Retinal pigment epithelial cell (primary cell): ENCODE measurements around the gene XAGE1B.
"Not testable (repeated sequence)": the region's sequence is repeated elsewhere in the genome, so short reads cannot be mapped to it uniquely, and the experiment has no call there.

ENCODE experiments used
- DNase-seq: peaks from one replicate; pipeline ENCODE4 v3.0.0-alpha.2; 2010; ENCODE audit warnings: low read depth
- H3K4me3 ChIP-seq: 2 replicates; pipeline ENCODE4 v1.5.1; 2011; ENCODE audit warnings: mild to moderate bottlenecking, low read length, control low read depth, moderate library complexity
- CTCF ChIP-seq: conservative IDR thresholded peaks from 2 replicates; pipeline ENCODE4 v1.5.1; 2011; ENCODE audit warnings: low read depth, low read length, control low read depth, inconsistent platforms

XAGE1B gene

DNA sequence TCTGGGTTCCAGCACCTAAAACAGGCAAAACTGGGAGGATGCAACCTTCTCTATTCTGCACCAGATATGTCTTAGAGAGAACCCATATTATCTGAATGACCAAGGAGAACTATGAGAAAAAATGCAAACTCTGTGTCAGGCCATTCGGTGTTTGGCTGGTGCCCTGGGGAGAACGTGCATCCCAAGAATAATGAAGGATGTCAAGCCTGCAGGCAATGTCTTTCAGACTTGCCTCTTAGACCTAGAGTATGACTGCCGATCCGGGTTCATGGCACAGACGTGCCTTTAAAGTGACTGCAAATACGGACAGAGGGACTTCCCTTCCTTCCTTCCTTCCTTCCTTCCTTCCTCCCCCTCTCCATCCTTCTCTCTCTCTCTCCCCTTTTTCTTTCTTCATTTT, 6.9 kb downstream of the XAGE1B start:
- no peak overlapping the region for H3K4me3 ChIP-seq
- no peak for DNase-seq
- no peak for TF ChIP-seq CTCF

GRCh38 chrX:52507331-52507730, 9.5 kb downstream of the XAGE1B start:
- no peak for TF ChIP-seq CTCF
- DNase-seq = no peak
- H3K4me3 ChIP-seq = no peak overlapping the region

DNA sequence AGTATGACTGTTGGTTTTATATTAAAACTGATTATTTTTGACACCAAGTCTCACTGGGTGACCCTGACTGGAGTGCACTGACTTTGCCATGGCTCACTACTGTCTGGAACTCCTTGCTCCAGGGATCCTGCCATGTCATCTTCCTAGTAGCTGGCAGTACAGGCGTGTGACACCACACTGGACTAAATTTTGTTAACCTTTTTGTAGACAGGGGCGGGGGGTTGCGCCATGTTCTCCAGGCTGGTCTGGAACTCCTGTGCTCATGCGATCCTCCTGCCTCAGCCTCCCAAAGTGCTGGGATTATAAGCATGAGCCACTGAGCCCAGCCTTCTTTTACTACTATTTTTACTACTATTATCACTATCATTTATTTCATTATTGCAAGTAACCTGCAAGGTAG, 12.3 kb downstream of the XAGE1B start:
- no peak for TF ChIP-seq CTCF
- H3K4me3 ChIP-seq = no peak overlapping the region
- no peak for DNase-seq

DNA sequence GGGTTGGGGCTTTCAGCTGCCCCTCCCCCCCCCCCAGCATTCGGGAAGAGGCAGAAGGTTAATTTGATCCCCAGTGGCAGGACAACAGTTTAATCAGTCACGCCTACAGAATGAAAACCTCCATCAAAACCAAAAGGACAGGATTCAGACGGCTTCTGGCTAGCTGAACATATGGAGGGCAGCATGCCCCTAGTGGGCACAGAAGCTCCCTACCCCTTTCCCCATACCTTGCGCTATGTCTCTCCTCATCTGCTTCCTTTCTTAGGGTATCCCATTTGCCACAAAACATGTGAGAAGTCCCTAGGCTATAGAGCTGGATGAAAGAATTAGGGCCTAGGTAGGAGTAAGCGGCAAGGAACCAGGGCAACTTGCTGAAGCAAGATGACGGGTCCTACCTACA, 15.5 kb downstream of the XAGE1B start:
- DNase-seq, H3K4me3 ChIP-seq: not testable (repeated sequence)

DNA sequence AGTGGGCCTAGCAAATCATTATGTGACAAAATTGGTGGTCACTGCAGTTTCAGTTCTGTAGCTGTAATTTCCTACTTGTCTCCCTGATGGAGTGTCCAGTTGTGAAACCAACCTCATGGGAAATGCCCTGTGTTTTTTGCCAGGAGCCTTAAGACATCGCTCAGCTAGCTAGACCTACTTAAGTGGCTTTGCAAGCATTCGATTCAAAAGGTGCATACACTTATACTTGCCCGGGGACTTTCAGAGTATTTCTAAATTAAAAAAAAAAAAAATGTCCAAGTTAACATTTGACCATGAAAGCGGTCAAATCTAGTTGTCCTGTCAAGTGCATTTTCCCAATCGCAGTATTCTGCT, 20.5 kb downstream of the XAGE1B start:
- not testable (repeated sequence) for H3K4me3 ChIP-seq, DNase-seq

DNA sequence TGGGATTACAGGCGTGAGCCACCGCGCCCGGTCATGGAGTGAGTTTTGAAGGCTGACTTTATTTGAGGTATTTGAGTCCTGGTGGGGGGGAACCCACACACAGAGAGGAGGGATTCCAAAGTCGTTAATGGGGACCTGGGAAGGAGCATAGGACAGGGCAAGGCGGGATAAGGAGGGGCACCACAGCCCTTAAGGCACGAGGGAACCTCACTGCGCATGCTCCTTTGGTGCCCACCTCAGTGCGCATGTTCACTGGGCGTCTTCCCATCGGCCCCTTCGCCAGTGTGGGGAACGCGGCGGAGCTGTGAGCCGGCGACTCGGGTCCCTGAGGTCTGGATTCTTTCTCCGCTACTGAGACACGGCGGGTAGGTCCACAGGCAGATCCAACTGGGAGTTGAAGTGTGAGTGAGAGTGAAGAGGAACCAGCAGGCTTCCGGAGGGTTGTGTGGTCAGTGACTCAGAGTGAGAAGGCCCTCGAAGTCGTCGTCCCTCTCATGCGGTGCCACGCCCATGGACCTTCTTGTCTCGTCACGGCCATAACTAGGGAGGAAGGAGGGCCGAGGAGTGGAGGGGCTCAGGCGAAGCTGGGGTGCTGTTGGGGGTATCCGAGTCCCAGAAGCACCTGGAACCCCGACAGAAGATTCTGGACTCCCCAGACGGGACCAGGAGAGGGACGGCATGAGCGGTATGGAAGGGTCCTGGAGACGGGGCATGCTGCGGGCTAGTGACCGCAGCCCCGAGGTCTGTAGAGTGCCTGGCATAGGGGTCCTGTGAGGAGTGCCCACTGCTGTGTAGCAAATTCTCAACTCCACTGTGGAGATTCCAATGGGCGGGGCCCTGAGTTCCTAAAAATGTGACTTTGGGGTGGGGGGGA, 21.1 kb downstream of the XAGE1B start, which contains the start of gene XAGE1A:
TSS of gene XAGE1A (plus strand) at position 264 of the 874 bp plus-strand sequence. CDS start 1,554 bp downstream, outside the sequence.
- DNase-seq, H3K4me3 ChIP-seq: not testable (repeated sequence)

- H3K4me3 ChIP-seq, DNase-seq: not testable (repeated sequence)
Measured at GRCh38 chrX:52471301-52471700, 45.6 kb downstream of the XAGE1B start.
